ENCODE measurements around the gene LHFPL3.
"Not testable (repeated sequence)": the region's sequence is repeated elsewhere in the genome, so short reads cannot be mapped to it uniquely, and the experiment has no call there.

The LHFPL3 gene

DNA sequence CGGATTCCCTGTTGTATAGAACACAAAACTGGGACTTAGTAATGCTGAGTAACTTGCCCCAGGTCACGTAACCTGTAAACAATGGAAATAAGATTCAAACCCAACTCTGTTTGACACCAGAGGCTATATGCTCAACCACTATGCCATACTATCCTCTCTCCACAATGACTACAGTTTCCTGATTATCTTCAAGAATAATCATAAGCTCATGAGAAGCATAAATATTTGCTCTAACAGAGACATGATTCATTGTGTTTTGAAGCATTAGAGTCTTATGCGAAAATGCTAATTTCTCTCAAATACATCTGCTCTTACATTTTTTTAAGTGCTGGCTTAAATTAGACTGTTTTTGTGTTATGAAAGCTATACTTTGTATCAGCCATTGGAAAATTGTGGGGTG is 241.3 kb downstream of the LHFPL3 start:
- H3K36me3 ChIP-seq (ENCODE audit: insufficient read depth, low read length): no peaks in the 10 kb centered on the region
- H3K4me1 ChIP-seq (ENCODE audit: insufficient read depth, low read length, severe bottlenecking): no peaks in the 10 kb centered on the region
- H3K27me3 ChIP-seq (ENCODE audit: insufficient read depth, low read length): no peaks in the 10 kb centered on the region
- no peaks in the 10 kb centered on the region for H4K20me1 ChIP-seq (ENCODE audit: insufficient read depth, low read length)
- H3K4me3 ChIP-seq (ENCODE audit: low read depth, low read length, poor library complexity, severe bottlenecking): no peak overlapping the region
- TF ChIP-seq, protein P1, sequence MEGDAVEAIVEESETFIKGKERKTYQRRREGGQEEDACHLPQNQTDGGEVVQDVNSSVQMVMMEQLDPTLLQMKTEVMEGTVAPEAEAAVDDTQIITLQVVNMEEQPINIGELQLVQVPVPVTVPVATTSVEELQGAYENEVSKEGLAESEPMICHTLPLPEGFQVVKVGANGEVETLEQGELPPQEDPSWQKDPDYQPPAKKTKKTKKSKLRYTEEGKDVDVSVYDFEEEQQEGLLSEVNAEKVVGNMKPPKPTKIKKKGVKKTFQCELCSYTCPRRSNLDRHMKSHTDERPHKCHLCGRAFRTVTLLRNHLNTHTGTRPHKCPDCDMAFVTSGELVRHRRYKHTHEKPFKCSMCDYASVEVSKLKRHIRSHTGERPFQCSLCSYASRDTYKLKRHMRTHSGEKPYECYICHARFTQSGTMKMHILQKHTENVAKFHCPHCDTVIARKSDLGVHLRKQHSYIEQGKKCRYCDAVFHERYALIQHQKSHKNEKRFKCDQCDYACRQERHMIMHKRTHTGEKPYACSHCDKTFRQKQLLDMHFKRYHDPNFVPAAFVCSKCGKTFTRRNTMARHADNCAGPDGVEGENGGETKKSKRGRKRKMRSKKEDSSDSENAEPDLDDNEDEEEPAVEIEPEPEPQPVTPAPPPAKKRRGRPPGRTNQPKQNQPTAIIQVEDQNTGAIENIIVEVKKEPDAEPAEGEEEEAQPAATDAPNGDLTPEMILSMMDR (IDR thresholded peaks at IDR 0.05; ENCODE audit: low read length): no peak
- TF ChIP-seq EZH2 (IDR thresholded peaks at IDR 0.05; ENCODE audit: borderline replicate concordance, low read length): no peak
- H3K79me2 ChIP-seq (ENCODE audit: insufficient read depth, low read length): no peaks in the 10 kb centered on the region
- no peaks in the 10 kb centered on the region for H3F3A ChIP-seq (ENCODE audit: insufficient read depth, low read length)
- no peaks in the 10 kb centered on the region for H3K9me2 ChIP-seq (ENCODE audit: low read depth, low read length)
- no peak overlapping the region for H3K4me2 ChIP-seq (ENCODE audit: low read length)
- H3K9me3 ChIP-seq (ENCODE audit: low read length): no peaks in the 10 kb centered on the region; the same call in 1 of the 2 replicates
- no peak overlapping the region for H3K9ac ChIP-seq (ENCODE audit: low read length)
- H2AFZ ChIP-seq (ENCODE audit: low read length): no peak overlapping the region
- H3K27ac ChIP-seq (ENCODE audit: low read depth, low read length, poor library complexity, severe bottlenecking): no peak overlapping the region

DNA sequence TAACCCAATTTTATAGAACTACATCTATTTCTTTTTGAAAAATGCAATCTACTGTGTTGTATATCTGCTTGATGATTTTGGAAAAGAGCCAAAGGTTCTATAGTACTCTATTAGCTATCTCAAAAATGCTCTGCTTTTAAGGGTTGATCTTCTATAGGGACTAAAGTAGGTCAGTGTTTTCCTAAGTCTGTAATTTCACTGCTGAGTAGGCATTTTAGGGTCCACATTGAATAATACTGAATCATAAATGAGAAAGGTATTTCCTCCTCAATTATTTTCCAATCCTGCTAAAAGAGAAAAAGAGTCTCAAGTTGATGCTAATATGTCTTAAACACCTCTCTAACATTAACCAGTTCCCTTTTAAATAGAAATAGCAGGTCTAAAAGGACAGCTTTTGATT is 244.2 kb downstream of the LHFPL3 start:
- Histone ChIP-seq H3K79me2 (ENCODE audit: insufficient read depth, low read length) (no peaks in the 10 kb centered on the region), H3K36me3 (ENCODE audit: insufficient read depth, low read length) (no peaks in the 10 kb centered on the region), H3K9me3 (ENCODE audit: low read length) (no peaks in the 10 kb centered on the region), H3K27ac (ENCODE audit: low read depth, low read length, poor library complexity, severe bottlenecking) (no peak overlapping the region), H3K4me3 (ENCODE audit: low read depth, low read length, poor library complexity, severe bottlenecking) (no peak overlapping the region), H2AFZ (ENCODE audit: low read length) (no peak overlapping the region), H3K9ac (ENCODE audit: low read length) (no peak overlapping the region), H3K9me2 (ENCODE audit: low read depth, low read length) (no peaks in the 10 kb centered on the region), H3K4me2 (ENCODE audit: low read length) (no peak overlapping the region), H3K4me1 (ENCODE audit: insufficient read depth, low read length, severe bottlenecking) (no peaks in the 10 kb centered on the region), H3K27me3 (ENCODE audit: insufficient read depth, low read length) (no peaks in the 10 kb centered on the region), H4K20me1 (ENCODE audit: insufficient read depth, low read length) (no peaks in the 10 kb centered on the region), H3F3A (ENCODE audit: insufficient read depth, low read length) (no peaks in the 10 kb centered on the region)
- TF ChIP-seq EZH2 (IDR thresholded peaks at IDR 0.05; ENCODE audit: borderline replicate concordance, low read length): no peak
- TF ChIP-seq, protein P1 (IDR thresholded peaks at IDR 0.05; ENCODE audit: low read length): no peak

DNA sequence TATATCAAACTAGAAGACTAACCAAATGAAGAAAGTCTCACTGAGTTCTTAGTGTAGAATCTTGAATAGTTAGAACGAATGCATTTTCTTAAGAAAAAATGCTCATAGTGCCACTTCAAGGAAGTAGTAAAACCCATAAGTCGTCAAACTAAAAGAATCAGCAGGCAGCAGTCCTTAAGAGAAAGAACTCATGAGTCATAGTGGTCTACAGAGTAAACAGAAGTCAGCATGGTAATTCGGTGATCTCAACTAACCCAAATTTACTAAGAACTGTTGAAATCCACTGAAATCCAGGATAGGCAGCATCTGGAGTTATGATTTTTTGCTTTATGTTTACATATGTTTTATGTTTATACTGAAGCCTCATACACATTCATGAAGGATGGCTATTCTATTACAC is 256.2 kb downstream of the LHFPL3 start:
- TF ChIP-seq, protein P1 (IDR thresholded peaks at IDR 0.05; ENCODE audit: low read length): no peak
- TF ChIP-seq EZH2 (IDR thresholded peaks at IDR 0.05; ENCODE audit: borderline replicate concordance, low read length): no peak
- H3K36me3 ChIP-seq (ENCODE audit: insufficient read depth, low read length): no peaks in the 10 kb centered on the region
- H3K9me3 ChIP-seq (ENCODE audit: low read length): no peaks in the 10 kb centered on the region
- no peaks in the 10 kb centered on the region for H3K27me3 ChIP-seq (ENCODE audit: insufficient read depth, low read length)
- H3F3A ChIP-seq (ENCODE audit: insufficient read depth, low read length): no peaks in the 10 kb centered on the region
- no peak overlapping the region for H3K9ac ChIP-seq (ENCODE audit: low read length)
- H3K9me2 ChIP-seq (ENCODE audit: low read depth, low read length): peaks cover 4% of the 10 kb centered on the region; the same call in 1 of the 2 replicates
- H2AFZ ChIP-seq (ENCODE audit: low read length): no peak overlapping the region
- H3K79me2 ChIP-seq (ENCODE audit: insufficient read depth, low read length): no peaks in the 10 kb centered on the region
- H4K20me1 ChIP-seq (ENCODE audit: insufficient read depth, low read length): no peaks in the 10 kb centered on the region
- H3K4me3 ChIP-seq (ENCODE audit: low read depth, low read length, poor library complexity, severe bottlenecking): no peak overlapping the region
- H3K4me2 ChIP-seq (ENCODE audit: low read length): no peak overlapping the region
- no peak overlapping the region for H3K27ac ChIP-seq (ENCODE audit: low read depth, low read length, poor library complexity, severe bottlenecking)
- no peaks in the 10 kb centered on the region for H3K4me1 ChIP-seq (ENCODE audit: insufficient read depth, low read length, severe bottlenecking)

DNA sequence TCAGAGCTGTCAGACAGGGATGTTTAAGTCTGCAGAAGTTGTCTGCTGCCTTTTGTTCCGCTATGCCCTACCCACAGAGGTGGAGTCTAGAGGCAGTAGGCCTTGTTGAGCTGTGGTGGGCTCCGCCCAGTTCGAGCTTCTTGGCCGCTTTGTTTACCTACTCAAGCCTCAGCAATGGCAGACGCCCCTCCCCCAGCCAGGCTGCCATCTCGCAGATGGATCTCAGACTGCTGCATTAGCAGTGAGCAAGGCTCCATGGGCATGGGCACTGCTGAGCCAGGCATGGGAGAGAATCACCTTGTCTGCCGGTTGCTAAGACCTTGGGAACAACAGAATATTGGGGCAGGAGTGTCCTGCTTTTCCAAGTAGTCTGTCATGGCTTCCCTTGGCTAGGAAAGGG is 267.2 kb downstream of the LHFPL3 start:
- H3F3A ChIP-seq (ENCODE audit: insufficient read depth, low read length); H3K9ac ChIP-seq (ENCODE audit: low read length); H3K27me3 ChIP-seq (ENCODE audit: insufficient read depth, low read length); H3K4me2 ChIP-seq (ENCODE audit: low read length); H3K79me2 ChIP-seq (ENCODE audit: insufficient read depth, low read length); H3K9me3 ChIP-seq (ENCODE audit: low read length); H3K4me1 ChIP-seq (ENCODE audit: insufficient read depth, low read length, severe bottlenecking); H2AFZ ChIP-seq (ENCODE audit: low read length); H4K20me1 ChIP-seq (ENCODE audit: insufficient read depth, low read length); H3K36me3 ChIP-seq (ENCODE audit: insufficient read depth, low read length); H3K4me3 ChIP-seq (ENCODE audit: low read depth, low read length, poor library complexity, severe bottlenecking); H3K9me2 ChIP-seq (ENCODE audit: low read depth, low read length); H3K27ac ChIP-seq (ENCODE audit: low read depth, low read length, poor library complexity, severe bottlenecking): not testable (repeated sequence)

Data from OCI-LY1 (cell line).